DND-41 (cell line): ENCODE data around the gene SERPINA4.

Experiments
- ATAC-seq: fragments of 200-7000 bp; cut with Tn5 transposase; 3 replicates; pipeline ENCODE4 v1.9.1; 2021; ENCODE audit warnings: low read depth; ENCODE audit not compliant: insufficient read depth
- DNase-seq: peaks from one replicate; pipeline ENCODE4 v3.0.0-alpha.2; 2020
- H2AFZ ChIP-seq: 2 replicates; pipeline ENCODE4 v1.6.0; 2012; ENCODE audit warnings: low read depth, low read length
- H3K27ac ChIP-seq: 2 replicates; pipeline ENCODE4 v1.5.1; 2012; ENCODE audit warnings: low read length, inconsistent platforms
- H3K27me3 ChIP-seq: fragments of 200-600 bp; sonication (generic); 2 replicates; pipeline ENCODE4 v1.6.0; 2012; ENCODE audit warnings: low read length, mild to moderate bottlenecking, inconsistent platforms; ENCODE audit not compliant: insufficient read depth, poor library complexity
- H3K36me3 ChIP-seq: 2 replicates; pipeline ENCODE4 v1.5.1; 2012; ENCODE audit warnings: low read length, inconsistent platforms; ENCODE audit not compliant: insufficient read depth
- H3K4me1 ChIP-seq: 2 replicates; pipeline ENCODE4 v1.5.1; 2012; ENCODE audit warnings: mild to moderate bottlenecking, low read length; ENCODE audit not compliant: insufficient read depth
- H3K4me2 ChIP-seq: 2 replicates; pipeline ENCODE4 v1.6.0; 2012; ENCODE audit warnings: mild to moderate bottlenecking, moderate library complexity, low read length, inconsistent platforms; ENCODE audit not compliant: insufficient read depth
- H3K4me3 ChIP-seq, 2 experiments: fragments of 200-600 bp in 1 of 2; shearing (Covaris generic) in 1 of 2; 2 replicates each; pipeline ENCODE4 v1.5.1; 2012 to 2016; ENCODE audit warnings: inconsistent platforms in 2 of 2, low read length in 2 of 2, mild to moderate bottlenecking in 2 of 2, low read depth in 1 of 2, moderate library complexity in 1 of 2
- H3K79me2 ChIP-seq: 2 replicates; pipeline ENCODE4 v1.6.0; 2012; ENCODE audit warnings: low read length, inconsistent platforms; ENCODE audit not compliant: insufficient read depth
- H3K9ac ChIP-seq: 2 replicates; pipeline ENCODE4 v1.6.0; 2012; ENCODE audit warnings: low read depth, mild to moderate bottlenecking, inconsistent platforms, low read length, moderate library complexity
- H3K9me3 ChIP-seq: 2 replicates; pipeline ENCODE4 v1.5.1; 2012; ENCODE audit warnings: low read length, moderate library complexity, mild to moderate bottlenecking, inconsistent platforms; ENCODE audit not compliant: insufficient read depth, severe bottlenecking
- H4K20me1 ChIP-seq: 2 replicates; pipeline ENCODE4 v1.6.0; 2012; ENCODE audit warnings: low read length; ENCODE audit not compliant: insufficient read depth
- EZH2 ChIP-seq: IDR thresholded peaks from 3 replicates; pipeline ENCODE4 v1.6.1; 2012; ENCODE audit warnings: borderline replicate concordance, low read depth, mild to moderate bottlenecking, moderate library complexity, low read length, inconsistent platforms; ENCODE audit not compliant: severe bottlenecking
- TF ChIP-seq, protein P1 (sequence below): IDR thresholded peaks from 2 replicates; pipeline ENCODE4 v1.5.1; 2012; ENCODE audit warnings: borderline replicate concordance, low read length, moderate library complexity, mild to moderate bottlenecking; ENCODE audit not compliant: poor library complexity, severe bottlenecking; ENCODE audit errors: extremely low read depth

Gene SERPINA4

DNA sequence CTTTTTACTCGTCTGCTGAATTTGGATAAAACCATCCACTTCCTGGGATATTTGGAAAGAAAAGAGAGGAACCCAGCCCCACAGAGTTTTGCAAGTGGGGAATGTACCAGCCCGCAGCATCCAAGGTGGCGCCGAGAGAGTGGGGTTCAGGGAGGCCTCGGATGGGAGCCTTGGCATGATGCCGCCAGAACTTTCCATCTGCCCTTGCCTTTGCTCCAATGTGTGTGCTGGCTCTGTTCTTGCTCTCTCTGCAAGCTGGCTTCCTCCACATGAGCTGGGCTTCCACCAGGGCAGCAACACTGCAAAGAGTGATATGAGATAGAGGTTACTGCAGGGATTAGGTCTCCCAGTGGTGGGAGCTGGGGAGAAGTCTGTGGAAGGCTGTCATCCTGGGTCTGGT lies 45.4 kb upstream of the SERPINA4 start:
- ATAC-seq (no peak), DNase-seq (no peak)
- Histone ChIP-seq H4K20me1 (no peaks in the 10 kb centered on the region), H3K27ac (no peak overlapping the region), H2AFZ (no peak overlapping the region), H3K9ac (no peak overlapping the region), H3K36me3 (no peaks in the 10 kb centered on the region), H3K79me2 (no peaks in the 10 kb centered on the region), H3K4me3 (no peak overlapping the region), H3K9me3 (no peaks in the 10 kb centered on the region), H3K4me1 (no peaks in the 10 kb centered on the region), H3K27me3 (peaks cover 5% of the 10 kb centered on the region), H3K4me2 (no peak overlapping the region)
- TF ChIP-seq, protein P1, sequence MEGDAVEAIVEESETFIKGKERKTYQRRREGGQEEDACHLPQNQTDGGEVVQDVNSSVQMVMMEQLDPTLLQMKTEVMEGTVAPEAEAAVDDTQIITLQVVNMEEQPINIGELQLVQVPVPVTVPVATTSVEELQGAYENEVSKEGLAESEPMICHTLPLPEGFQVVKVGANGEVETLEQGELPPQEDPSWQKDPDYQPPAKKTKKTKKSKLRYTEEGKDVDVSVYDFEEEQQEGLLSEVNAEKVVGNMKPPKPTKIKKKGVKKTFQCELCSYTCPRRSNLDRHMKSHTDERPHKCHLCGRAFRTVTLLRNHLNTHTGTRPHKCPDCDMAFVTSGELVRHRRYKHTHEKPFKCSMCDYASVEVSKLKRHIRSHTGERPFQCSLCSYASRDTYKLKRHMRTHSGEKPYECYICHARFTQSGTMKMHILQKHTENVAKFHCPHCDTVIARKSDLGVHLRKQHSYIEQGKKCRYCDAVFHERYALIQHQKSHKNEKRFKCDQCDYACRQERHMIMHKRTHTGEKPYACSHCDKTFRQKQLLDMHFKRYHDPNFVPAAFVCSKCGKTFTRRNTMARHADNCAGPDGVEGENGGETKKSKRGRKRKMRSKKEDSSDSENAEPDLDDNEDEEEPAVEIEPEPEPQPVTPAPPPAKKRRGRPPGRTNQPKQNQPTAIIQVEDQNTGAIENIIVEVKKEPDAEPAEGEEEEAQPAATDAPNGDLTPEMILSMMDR = no peak
- TF ChIP-seq EZH2 = no peak

DNA sequence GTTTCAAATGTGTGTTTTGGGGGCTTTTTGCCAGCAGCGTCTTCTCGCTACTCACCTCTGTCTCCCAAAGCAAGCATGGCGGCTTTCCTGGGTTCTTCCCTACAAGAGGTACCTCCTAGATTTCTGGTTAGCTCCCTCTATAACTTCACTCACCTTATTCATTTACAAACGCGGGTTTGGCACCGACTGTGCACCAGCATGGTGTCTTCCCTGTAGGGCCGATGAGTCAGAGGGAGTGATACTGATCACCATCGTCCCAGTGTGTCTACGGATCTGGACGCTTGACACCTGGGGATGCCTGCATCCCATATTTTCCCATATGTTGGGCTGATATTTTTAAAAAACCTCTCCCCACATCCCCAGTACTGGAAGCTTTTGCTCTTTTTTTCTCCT lies 44.0 kb upstream of the SERPINA4 start:
- Histone ChIP-seq H3K9ac (no peak overlapping the region), H3K4me2 (no peak overlapping the region), H3K27me3 (peaks cover 5% of the 10 kb centered on the region), H3K4me3 (no peak overlapping the region), H3K4me1 (no peaks in the 10 kb centered on the region), H3K27ac (no peak overlapping the region), H4K20me1 (no peaks in the 10 kb centered on the region), H3K79me2 (no peaks in the 10 kb centered on the region), H2AFZ (no peak overlapping the region), H3K9me3 (no peaks in the 10 kb centered on the region), H3K36me3 (no peaks in the 10 kb centered on the region)
- DNase-seq (no peak), ATAC-seq (no peak)
- no peak for TF ChIP-seq EZH2
- TF ChIP-seq, protein P1 = no peak

DNA sequence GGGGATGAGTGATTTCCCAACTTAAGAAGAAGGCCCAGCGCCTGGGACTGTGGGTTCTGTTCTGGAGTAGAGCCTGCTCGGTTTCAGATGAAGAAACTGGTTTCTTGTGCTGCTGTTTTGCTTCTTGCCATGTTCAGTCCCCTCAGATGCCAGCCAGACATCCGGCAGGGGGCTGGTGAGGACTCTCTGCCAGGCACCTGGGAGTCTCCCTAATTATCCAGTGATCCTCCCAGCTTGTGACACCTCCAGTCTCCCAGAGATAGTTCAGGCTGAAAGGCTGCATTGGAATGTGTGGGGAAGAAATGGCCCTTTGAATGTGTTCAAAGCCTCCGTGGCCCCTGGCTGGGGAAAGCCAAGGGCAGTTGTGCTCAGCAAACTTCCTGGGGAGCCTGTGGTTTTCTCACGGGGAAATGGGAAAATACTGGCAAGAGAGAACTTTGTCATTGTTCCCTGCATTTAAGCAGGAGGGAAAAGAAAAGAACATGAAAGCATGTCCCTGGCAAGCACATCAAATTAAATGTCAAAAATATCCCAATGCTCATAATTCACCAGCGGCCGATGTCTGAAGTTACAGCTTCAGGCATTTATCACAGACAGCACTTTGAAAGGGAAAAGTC lies 43.5 kb upstream of the SERPINA4 start:
- ATAC-seq = no peak

More for the DNA sequence above, 43.5 kb upstream of the SERPINA4 start:
- Histone ChIP-seq H3K36me3 (no peaks in the 10 kb centered on the region), H3K9me3 (no peaks in the 10 kb centered on the region), H3K27me3 (peaks cover 5% of the 10 kb centered on the region), H2AFZ (no peak overlapping the region), H3K4me1 (no peaks in the 10 kb centered on the region), H3K27ac (no peak overlapping the region), H3K4me3 (no peak overlapping the region), H3K79me2 (no peaks in the 10 kb centered on the region), H3K4me2 (no peak overlapping the region), H3K9ac (no peak overlapping the region), H4K20me1 (no peaks in the 10 kb centered on the region)
- no peak for TF ChIP-seq EZH2
- TF ChIP-seq, protein P1 = no peak
- no peak for DNase-seq
